HG03060 (cell line): Measurements from ENCODE around the gene MYCBPAP.

Experiments
- ATAC-seq: cut with Tn5 transposase; IDR thresholded peaks from one replicate; pipeline ENCODE4 v1.9.1; 2021; ENCODE audit warnings: low read depth, moderate number of reproducible peaks; ENCODE audit not compliant: unreplicated experiment

The MYCBPAP gene

GRCh38 chr17:50568659-50569058 is 60.4 kb downstream of the MYCBPAP start:
- ATAC-seq = no peak

GRCh38 chr17:50569592-50569991 is 61.4 kb downstream of the MYCBPAP start:
- no peak for ATAC-seq

GRCh38 chr17:50570032-50570431 is 61.8 kb downstream of the MYCBPAP start:
- ATAC-seq = no peak

- no peak for ATAC-seq
These were observed 62.3 kb downstream of the MYCBPAP start for GRCh38 chr17:50570528-50570927.

GRCh38 chr17:50571681-50572080 is 63.4 kb downstream of the MYCBPAP start:
- no peak for ATAC-seq

- ATAC-seq = no peak
These were observed 64.3 kb downstream of the MYCBPAP start for GRCh38 chr17:50572541-50572940.

- ATAC-seq = no peak
These were observed 65.8 kb downstream of the MYCBPAP start for GRCh38 chr17:50573866-50574611.

- no peak for ATAC-seq
These were observed 67.5 kb downstream of the MYCBPAP start for GRCh38 chr17:50575581-50576210.

GRCh38 chr17:50576864-50577263 is 68.6 kb downstream of the MYCBPAP start:
- no peak for ATAC-seq

GRCh38 chr17:50577451-50577954 is 69.3 kb downstream of the MYCBPAP start:
- ATAC-seq = no peak

- ATAC-seq = no peak
These were observed 69.9 kb downstream of the MYCBPAP start for GRCh38 chr17:50578173-50578572.

GRCh38 chr17:50579399-50579798 is 71.2 kb downstream of the MYCBPAP start:
- ATAC-seq = no peak

- no peak for ATAC-seq
These were observed 72.4 kb downstream of the MYCBPAP start for GRCh38 chr17:50580646-50581045.
